OCI-LY3 (cell line): ENCODE measurements around the gene PPFIA2.
A peak's percentile ranks its signal among the peaks of the same experiment; 100 is the strongest.
"Not testable (repeated sequence)": the region's sequence is repeated elsewhere in the genome, so short reads cannot be mapped to it uniquely, and the experiment has no call there.

Source experiments
- H2AFZ ChIP-seq: fragments of 200-600, 300-600 bp; shearing (Covaris generic); 2 replicates; pipeline ENCODE4 v1.6.0; 2014; ENCODE audit warnings: antibody characterized with exemption, low read depth, low read length
- H3K27ac ChIP-seq: fragments of 200-600, 300-600 bp; sonication (generic); 2 replicates; pipeline ENCODE4 v1.5.1; 2014; ENCODE audit warnings: mild to moderate bottlenecking, low read length, moderate library complexity, mixed read lengths
- H3K27me3 ChIP-seq: fragments of 200-600, 300-600 bp; sonication (generic); 2 replicates; pipeline ENCODE4 v1.6.1; 2014; ENCODE audit warnings: low read depth, low read length, mixed read lengths
- H3K36me3 ChIP-seq: fragments of 200-600, 300-600 bp; sonication (generic); replicated peaks from 2 replicates; pipeline ENCODE3; 2014; ENCODE audit warnings: low read depth, low read length, mixed read lengths
- H3K4me1 ChIP-seq: fragments of 300-600, 200-600 bp; sonication (generic); 2 replicates; pipeline ENCODE4 v1.6.1; 2014; ENCODE audit warnings: low read length, mixed read lengths
- H3K4me2 ChIP-seq: fragments of 200-600, 300-600 bp; sonication (generic); 2 replicates; pipeline ENCODE4 v1.6.1; 2014; ENCODE audit warnings: low read length, mixed read lengths
- H3K4me3 ChIP-seq: fragments of 300-600, 200-600 bp; sonication (generic); 2 replicates; pipeline ENCODE4 v1.5.1; 2014; ENCODE audit warnings: antibody characterized with exemption, mild to moderate bottlenecking, low read length, moderate library complexity
- H3K79me2 ChIP-seq: fragments of 300-600, 200-600 bp; shearing (Covaris generic); 2 replicates; pipeline ENCODE4 v1.6.1; 2014; ENCODE audit warnings: mild to moderate bottlenecking, low read length, mixed read lengths
- H3K9ac ChIP-seq: fragments of 300-600, 200-600 bp; shearing (Covaris generic); 2 replicates; pipeline ENCODE4 v1.6.0; 2014; ENCODE audit warnings: mild to moderate bottlenecking, low read length, moderate library complexity
- H3K9me3 ChIP-seq: fragments of 200-600, 300-600 bp; shearing (Covaris generic); 2 replicates; pipeline ENCODE4 v1.6.1; 2014; ENCODE audit warnings: low read length, mixed read lengths; ENCODE audit not compliant: insufficient read depth
- H4K20me1 ChIP-seq: fragments of 200-600, 300-600 bp; sonication (generic); 2 replicates; pipeline ENCODE4 v1.6.1; 2016; ENCODE audit warnings: low read length, mixed read lengths; ENCODE audit not compliant: insufficient read depth
- CTCF ChIP-seq: fragments of 200-600, 300-600 bp; sonication (generic); IDR thresholded peaks from 2 replicates; pipeline ENCODE4 v1.5.1; 2014; ENCODE audit warnings: antibody characterized with exemption, low read length, low read depth
- EZH2phosphoT487 ChIP-seq: fragments of 200-600 bp; shearing (Covaris generic); IDR thresholded peaks from 2 replicates; pipeline ENCODE4 v1.6.1; 2018; ENCODE audit warnings: antibody characterized with exemption, mixed run types, low read depth

The PPFIA2 gene

GRCh38 chr12:81596558-81596957, 162.6 kb downstream of the PPFIA2 start:
- no peak overlapping the region for H3K27ac ChIP-seq
- H3K27me3 ChIP-seq: no peaks in the 10 kb centered on the region
- H3K36me3 ChIP-seq: no peaks in the 10 kb centered on the region
- no peaks in the 10 kb centered on the region for H3K9me3 ChIP-seq
- H4K20me1 ChIP-seq: no peaks in the 10 kb centered on the region
- peaks cover 33% of the 10 kb centered on the region for H3K4me1 ChIP-seq
- H2AFZ ChIP-seq: no peak overlapping the region
- H3K9ac ChIP-seq: no peak overlapping the region
- H3K79me2 ChIP-seq: no peaks in the 10 kb centered on the region
- H3K4me2 ChIP-seq: peak overlapping the region; percentile 26
- no peak overlapping the region for H3K4me3 ChIP-seq
- no peak for TF ChIP-seq EZH2phosphoT487
- no peak for TF ChIP-seq CTCF

- Histone ChIP-seq H3K36me3 (no peaks in the 10 kb centered on the region), H3K4me3 (no peak overlapping the region), H4K20me1 (no peaks in the 10 kb centered on the region), H3K27me3 (no peaks in the 10 kb centered on the region), H3K79me2 (no peaks in the 10 kb centered on the region), H3K4me1 (peaks cover 1% of the 10 kb centered on the region), H3K27ac (no peak overlapping the region), H3K4me2 (no peak overlapping the region), H3K9me3 (no peaks in the 10 kb centered on the region), H2AFZ (no peak overlapping the region), H3K9ac (no peak overlapping the region)
- TF ChIP-seq EZH2phosphoT487: no peak
- no peak for TF ChIP-seq CTCF
Observed at GRCh38 chr12:81591256-81591655, 167.9 kb downstream of the PPFIA2 start.

- H3K79me2 ChIP-seq, H3K27me3 ChIP-seq, H3K4me2 ChIP-seq, H2AFZ ChIP-seq, H3K9me3 ChIP-seq, H3K4me3 ChIP-seq, H3K27ac ChIP-seq, H4K20me1 ChIP-seq, H3K9ac ChIP-seq, H3K36me3 ChIP-seq, H3K4me1 ChIP-seq: not testable (repeated sequence)
Observed at GRCh38 chr12:81590703-81591102, 168.4 kb downstream of the PPFIA2 start.

- H3K9ac ChIP-seq: no peak overlapping the region
- no peak overlapping the region for H2AFZ ChIP-seq
- H4K20me1 ChIP-seq: no peaks in the 10 kb centered on the region
- TF ChIP-seq CTCF: no peak
- no peak for TF ChIP-seq EZH2phosphoT487
- H3K4me1 ChIP-seq: no peaks in the 10 kb centered on the region
- no peaks in the 10 kb centered on the region for H3K27me3 ChIP-seq
- H3K79me2 ChIP-seq: no peaks in the 10 kb centered on the region
- H3K36me3 ChIP-seq: no peaks in the 10 kb centered on the region
- no peak overlapping the region for H3K27ac ChIP-seq
- H3K4me2 ChIP-seq: no peak overlapping the region
- no peak overlapping the region for H3K4me3 ChIP-seq
- H3K9me3 ChIP-seq: no peaks in the 10 kb centered on the region
Observed at GRCh38 chr12:81588235-81589008, 170.7 kb downstream of the PPFIA2 start.
